Chondrocyte (in vitro differentiated cells): Measurements from ENCODE around the gene ARHGAP26. TPM values are rescaled to one million over a fixed set of nuclear protein-coding genes. Genes with fewer than 3 reads are reported as not detected.

ENCODE experiments used
- DNase-seq: peaks from one replicate; pipeline ENCODE4 v3.0.0; 2021; ENCODE audit warnings: mixed read lengths, low spot score
- H3K27ac Mint-ChIP-seq: one replicate; pipeline ENCODE4 v1.8.0; 2021; ENCODE audit warnings: mild to moderate bottlenecking, moderate library complexity, mixed read lengths; ENCODE audit not compliant: unreplicated experiment
- H3K27me3 Mint-ChIP-seq: 2 replicates; pipeline ENCODE4 v1.8.0; 2021; ENCODE audit warnings: low read depth, mixed read lengths
- H3K36me3 Mint-ChIP-seq: 2 replicates; pipeline ENCODE4 v1.8.0; 2021; ENCODE audit warnings: low read depth, mixed read lengths
- H3K4me1 Mint-ChIP-seq: 2 replicates; pipeline ENCODE4 v1.8.0; 2021; ENCODE audit warnings: low read depth, mild to moderate bottlenecking, mixed read lengths
- H3K4me3 Mint-ChIP-seq: one replicate; pipeline ENCODE4 v1.8.0; 2021; ENCODE audit warnings: mild to moderate bottlenecking, moderate library complexity, mixed read lengths; ENCODE audit not compliant: unreplicated experiment
- H3K9me3 Mint-ChIP-seq: 2 replicates; pipeline ENCODE4 v1.8.0; 2021; ENCODE audit warnings: low read depth, mixed read lengths
- total RNA-seq: library from RNA; stranded (reverse); gene quantifications from 3 replicates; pipeline ENCODE4 v1.2.1, GENCODE V29; 2021
- TF ChIP-seq, protein P1 (sequence below): fragments of 200-600 bp; sonication (generic); IDR thresholded peaks from 2 replicates; pipeline ENCODE4 v1.5.0; 2021; ENCODE audit warnings: antibody characterized with exemption, mild to moderate bottlenecking, moderate library complexity

Gene ARHGAP26
- total RNA-seq, 1 donor from 2014 or later: 16.4 TPM

DNA sequence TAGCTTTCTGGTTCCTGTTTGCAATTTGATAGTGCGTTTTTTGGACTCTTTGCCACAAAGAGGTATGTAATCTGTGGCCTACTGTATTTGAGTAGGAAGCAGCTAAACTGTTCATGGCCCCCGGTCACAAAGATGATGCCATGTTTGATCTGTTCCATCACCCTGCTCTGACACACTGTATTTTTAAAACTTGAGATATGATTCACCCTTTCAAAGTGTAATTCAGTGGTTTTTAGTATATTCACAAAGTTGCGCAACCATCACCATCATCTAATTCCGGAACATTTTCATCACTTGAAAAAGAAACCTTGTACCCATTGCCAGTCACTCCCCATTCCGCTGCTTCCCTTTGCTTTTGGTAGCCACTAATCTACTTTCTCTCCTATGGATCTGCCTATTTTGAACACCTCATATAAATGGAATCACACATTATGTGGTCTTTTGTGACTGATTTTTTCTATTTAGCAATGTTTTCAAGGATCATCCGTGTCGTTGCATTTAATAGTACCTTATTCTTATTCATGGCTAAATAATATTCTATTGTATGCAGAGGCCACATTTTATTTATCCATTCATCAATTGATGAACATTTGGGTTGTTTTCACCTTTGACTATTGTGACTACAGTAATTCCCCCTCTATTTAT, 491.7 kb downstream of the ARHGAP26 start:
- TF ChIP-seq, protein P1, sequence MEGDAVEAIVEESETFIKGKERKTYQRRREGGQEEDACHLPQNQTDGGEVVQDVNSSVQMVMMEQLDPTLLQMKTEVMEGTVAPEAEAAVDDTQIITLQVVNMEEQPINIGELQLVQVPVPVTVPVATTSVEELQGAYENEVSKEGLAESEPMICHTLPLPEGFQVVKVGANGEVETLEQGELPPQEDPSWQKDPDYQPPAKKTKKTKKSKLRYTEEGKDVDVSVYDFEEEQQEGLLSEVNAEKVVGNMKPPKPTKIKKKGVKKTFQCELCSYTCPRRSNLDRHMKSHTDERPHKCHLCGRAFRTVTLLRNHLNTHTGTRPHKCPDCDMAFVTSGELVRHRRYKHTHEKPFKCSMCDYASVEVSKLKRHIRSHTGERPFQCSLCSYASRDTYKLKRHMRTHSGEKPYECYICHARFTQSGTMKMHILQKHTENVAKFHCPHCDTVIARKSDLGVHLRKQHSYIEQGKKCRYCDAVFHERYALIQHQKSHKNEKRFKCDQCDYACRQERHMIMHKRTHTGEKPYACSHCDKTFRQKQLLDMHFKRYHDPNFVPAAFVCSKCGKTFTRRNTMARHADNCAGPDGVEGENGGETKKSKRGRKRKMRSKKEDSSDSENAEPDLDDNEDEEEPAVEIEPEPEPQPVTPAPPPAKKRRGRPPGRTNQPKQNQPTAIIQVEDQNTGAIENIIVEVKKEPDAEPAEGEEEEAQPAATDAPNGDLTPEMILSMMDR: no peak
- H3K27me3 Mint-ChIP-seq: no peaks in the 10 kb centered on the region
- peaks cover 2% of the 10 kb centered on the region for H3K36me3 Mint-ChIP-seq
- DNase-seq: no peak
- peak overlapping the region; percentile 60 for H3K27ac Mint-ChIP-seq
- peaks cover 12% of the 10 kb centered on the region for H3K4me1 Mint-ChIP-seq
- peaks cover 11% of the 10 kb centered on the region for H3K9me3 Mint-ChIP-seq
- H3K4me3 Mint-ChIP-seq: no peak overlapping the region

DNA sequence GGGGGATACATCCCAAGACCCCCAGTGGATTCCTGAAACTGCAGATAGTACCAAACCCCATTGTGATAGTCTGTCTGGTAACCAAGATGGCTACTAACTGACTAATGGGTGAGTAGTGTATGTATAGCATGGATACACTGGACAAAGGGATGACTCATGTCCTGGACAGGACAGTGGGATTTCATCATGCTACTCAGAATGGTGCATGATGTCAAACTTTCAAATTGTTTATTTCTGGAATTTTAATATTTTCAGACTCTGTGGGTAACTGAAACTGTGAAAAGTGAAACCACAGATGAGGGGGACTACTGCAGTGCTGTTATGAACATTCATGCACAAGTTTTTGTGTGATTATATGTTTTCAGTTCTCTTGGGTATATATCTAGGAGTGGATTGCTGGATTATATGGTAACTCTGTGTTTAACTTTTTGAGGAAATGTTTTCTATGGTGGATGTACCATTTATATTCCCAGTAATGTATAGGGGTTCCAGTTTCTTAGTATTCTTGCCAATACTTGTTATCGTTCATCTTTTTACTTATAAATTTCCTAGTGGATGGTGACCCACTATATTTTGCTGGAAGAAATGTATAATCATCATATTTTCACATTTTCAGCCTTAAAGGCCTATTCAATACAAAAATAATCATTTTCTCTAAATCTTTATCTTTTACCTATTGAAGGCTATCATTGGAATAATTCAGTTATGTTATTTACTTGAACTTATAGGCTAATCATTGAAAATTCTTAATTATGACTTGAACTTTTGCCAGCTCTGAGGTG, 492.4 kb downstream of the ARHGAP26 start:
- Mint-ChIP-seq H3K27ac (peak overlapping the region; percentile 60), H3K9me3 (peaks cover 18% of the 10 kb centered on the region), H3K4me1 (peaks cover 12% of the 10 kb centered on the region), H3K4me3 (no peak overlapping the region), H3K36me3 (peaks cover 3% of the 10 kb centered on the region), H3K27me3 (no peaks in the 10 kb centered on the region)
- no peak for DNase-seq
- TF ChIP-seq, protein P1: no peak

DNA sequence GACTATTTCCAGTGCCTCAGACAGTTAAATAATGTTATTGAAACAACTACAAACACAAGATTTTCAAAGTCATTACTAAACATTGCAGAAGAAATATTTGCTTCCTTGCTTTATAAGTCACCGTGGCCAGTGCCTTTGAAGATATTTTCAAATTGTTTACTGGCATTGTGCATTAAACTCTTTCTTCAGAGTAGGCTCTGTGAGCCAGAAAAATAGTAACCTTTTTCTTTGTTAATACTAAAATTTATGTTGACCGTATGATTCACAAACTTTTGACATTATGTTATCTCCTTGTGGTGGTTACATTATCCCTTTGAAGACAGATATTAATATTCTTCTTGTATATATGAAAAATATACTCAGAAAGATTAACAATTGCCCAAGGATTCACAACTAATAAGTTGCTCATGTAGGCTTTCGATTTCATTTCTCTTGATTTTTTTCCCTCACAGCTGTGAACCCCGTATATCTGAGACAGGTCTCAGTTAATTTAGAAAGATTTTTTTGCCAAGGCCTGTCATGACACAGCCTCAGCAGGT, 493.2 kb downstream of the ARHGAP26 start:
- DNase-seq: no peak

DNA sequence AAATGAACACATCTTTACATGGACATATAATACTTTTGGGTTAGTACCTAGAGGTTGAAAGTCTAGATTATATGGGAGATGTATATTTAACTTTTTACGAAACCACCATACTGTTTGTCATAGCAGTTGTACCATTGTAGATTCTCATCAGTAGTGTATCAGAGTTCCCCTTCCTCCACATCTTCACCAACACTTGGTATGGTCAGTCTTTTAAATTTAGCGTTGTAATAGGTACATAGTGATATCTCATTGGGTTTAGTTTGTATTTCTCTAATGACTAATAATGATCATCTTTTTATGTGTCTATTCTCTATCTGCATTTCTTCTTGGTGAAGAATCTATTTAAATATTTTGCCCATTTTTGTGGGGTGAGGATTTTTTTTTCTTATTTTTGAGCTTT, 495.8 kb downstream of the ARHGAP26 start:
- DNase-seq: no peak
- TF ChIP-seq, protein P1: no peak
- Mint-ChIP-seq H3K27ac (no peak overlapping the region), H3K27me3 (no peaks in the 10 kb centered on the region), H3K9me3 (peaks cover 46% of the 10 kb centered on the region), H3K4me3 (no peak overlapping the region), H3K4me1 (peaks cover 12% of the 10 kb centered on the region), H3K36me3 (peaks cover 17% of the 10 kb centered on the region)

More for the DNA sequence above, 493.2 kb downstream of the ARHGAP26 start:
- Mint-ChIP-seq H3K36me3 (peaks cover 7% of the 10 kb centered on the region), H3K4me3 (no peak overlapping the region), H3K27me3 (no peaks in the 10 kb centered on the region), H3K4me1 (peaks cover 12% of the 10 kb centered on the region), H3K9me3 (peaks cover 26% of the 10 kb centered on the region), H3K27ac (peak overlapping the region; percentile 49)
- TF ChIP-seq, protein P1: no peak

DNA sequence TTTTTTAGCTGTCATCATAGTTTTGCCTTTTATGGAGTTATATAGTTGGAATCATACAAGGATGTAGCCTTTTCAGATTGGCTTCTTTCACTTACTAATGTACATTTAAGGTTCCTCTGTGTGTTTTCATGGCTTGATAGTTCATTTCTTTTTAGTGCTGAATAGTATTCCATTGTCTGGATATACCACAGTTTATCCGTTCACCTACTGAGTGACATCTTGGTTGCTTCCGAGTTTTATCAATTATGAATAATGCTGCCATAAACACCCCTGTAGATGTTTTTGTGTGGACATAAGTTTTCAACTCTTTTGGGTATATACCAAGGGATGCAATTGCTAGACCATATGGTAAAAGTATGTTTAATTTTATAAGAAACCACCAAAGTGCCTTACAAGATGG, 497.0 kb downstream of the ARHGAP26 start:
- Mint-ChIP-seq H3K27me3 (no peaks in the 10 kb centered on the region), H3K9me3 (peaks cover 46% of the 10 kb centered on the region), H3K36me3 (peaks cover 17% of the 10 kb centered on the region), H3K4me3 (no peak overlapping the region), H3K27ac (no peak overlapping the region), H3K4me1 (peaks cover 6% of the 10 kb centered on the region)
- DNase-seq: no peak
- TF ChIP-seq, protein P1: no peak
